GM18907 (cell line): ENCODE results near the gene ATOSB.

Experiments
- ATAC-seq: cut with Tn5 transposase; IDR thresholded peaks from one replicate; pipeline ENCODE4 v1.9.1; 2021; ENCODE audit warnings: mild to moderate bottlenecking, moderate library complexity; ENCODE audit not compliant: unreplicated experiment

ATOSB gene

DNA sequence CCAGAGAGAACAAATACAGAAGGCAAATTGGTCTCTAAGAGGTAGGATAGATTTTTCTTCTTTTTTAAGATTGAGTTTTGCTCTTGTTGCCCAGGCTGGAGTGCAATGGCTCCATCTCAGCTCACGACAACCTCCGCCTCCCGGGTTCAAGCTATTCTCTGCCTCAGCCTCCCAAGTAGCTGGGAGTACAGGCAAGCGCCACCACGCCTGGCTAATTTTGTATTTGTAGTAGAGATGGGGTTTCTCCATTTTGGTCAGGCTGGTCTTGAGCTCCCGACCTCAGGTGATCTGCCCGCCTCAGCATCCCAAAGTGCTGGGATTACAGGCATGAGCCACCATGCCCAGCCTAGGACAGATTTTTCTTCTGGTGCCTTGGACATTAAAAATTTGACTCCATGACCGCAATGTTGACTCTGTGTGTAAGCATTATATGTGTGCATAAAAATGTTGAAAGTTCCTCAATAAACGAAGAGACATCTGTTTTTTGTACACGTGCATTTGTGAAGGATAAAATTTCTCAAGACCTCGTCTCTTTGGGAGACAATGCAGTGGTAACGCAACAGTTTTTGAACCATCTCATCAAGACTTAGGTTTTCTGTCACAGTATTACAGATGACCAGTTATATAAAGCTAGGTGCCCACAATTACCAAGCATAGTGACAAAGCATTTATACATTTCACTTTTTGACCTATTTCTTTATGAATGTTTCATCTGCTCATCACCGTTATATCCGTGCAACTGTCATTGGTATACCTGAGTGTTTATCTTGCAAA, 60.6 kb downstream of the ATOSB start:
- no peak for ATAC-seq

DNA sequence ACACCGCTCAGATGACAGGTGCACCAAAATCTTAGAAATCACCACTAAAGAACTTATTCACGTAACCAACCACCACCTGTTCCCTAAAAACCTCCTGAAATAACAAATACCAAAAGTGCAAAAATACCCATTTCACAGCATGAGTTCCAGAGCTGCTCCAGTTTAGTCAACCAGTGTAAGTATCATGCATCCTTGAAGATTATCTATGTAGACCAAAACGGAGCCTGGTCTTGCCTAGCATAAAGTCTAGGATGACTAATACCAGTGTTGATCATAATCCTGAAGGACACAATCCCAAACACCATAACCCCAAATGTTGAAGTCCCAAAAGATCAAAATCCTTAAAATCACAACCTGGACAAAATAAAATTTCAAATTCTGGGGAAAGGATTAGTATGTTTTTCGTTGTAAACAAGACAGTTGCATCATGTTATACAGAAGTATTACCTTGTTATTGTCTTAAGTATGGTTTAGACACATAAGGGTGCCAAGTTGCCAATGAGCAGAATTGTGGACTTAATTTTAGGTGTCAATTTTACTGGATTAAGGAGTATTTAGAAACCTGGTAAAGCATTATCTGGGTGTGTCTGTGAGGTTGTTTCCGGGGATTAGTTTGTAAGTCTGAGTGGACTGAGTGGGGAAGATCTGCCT, 61.4 kb downstream of the ATOSB start:
- ATAC-seq, result no peak
